ENCODE results near the gene CHRNA1.

CHRNA1 gene
- total RNA-seq: 0 to 0.75 (median 0.04) reads per million in 18 experiments

DNA sequence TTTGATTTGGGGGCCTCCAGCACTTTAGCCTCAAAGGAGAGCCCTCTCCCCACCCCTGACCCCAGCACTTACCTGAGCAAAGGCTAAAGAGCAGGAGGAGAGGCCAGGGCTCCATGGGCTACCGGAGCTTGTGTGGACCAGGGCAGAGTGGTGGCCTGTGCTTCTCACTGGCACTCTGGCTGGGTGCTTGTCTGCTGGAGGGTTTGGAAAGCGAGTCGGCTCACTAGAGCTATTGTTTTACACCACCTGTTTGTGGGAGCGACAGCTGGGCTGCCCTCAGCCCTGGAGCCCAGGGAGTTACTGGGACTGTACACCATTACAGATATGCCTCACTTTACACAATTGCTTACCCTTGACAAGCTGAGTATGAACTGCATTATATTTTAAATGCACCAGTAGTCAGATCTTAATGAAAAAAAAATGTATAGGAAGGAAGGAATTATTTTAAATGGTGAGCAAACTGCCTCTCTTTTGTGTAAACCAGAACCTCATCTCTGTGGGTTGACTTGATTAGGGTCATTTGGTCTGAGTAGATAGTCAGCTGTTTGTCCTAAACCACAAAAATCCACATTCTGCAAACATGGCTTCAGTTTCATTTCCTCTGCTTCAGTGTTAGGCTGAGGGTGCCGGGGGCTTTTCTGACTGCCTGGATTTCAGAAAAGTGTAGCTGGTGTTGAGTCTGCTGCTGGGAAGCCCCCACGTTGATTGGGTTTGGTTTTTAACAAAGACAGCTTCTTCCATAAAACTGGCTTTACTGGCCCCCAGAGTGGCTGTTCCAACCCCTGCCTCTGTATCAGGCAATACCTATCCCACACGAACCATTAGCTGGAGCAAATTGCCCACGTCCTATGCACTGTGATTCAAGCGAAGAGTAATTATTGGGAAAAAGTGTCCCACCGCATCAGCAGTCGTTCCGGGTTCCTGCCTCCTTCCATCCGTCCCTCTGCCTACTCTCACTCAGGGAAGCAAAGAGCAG, at the start of gene CHRNA1:
TSS of gene CHRNA1 (minus strand) at position 193 of the 976 bp plus-strand sequence. CDS start at position 115, 78 bp downstream.
- DNase-seq: peak; percentile 59 to 60

DNA sequence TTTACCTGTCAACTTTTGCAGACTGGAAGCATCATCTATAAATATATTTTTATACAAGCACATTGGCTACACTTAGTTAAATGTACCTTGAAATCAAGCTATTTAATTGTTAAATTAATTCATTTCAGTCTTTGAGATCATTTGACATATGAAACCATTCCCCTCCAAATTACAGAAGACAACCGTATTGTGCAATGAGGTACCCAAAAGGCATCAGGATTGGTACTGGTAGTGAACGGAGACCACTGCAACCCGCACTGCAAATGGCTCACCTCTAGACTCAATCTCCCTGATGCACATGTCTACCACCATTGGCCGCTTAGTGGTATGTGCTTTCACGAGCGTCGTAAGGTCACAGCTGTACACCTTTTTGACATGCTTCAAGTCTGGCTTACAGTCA, 47.8 kb upstream of the CHRNA1 start:
- DNase-seq: no peak

DNA sequence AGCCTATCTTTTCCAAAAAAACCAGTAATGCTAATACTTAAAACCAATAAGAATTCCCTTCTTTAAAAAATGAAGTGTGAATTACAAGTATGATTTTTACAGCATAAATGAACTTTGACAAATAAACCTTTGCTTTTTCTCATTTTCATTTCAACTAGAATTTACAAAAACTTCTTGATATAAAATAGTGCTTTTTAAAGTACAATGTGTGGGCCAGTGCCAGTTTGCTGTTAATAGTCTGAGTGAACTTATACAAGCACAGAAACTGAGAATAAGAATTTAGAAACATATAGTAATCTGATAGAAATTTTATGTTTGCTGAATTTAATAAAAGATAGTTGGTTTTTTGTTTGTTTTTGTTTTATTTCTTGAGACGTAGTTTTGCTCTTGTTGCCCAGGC, 43.7 kb upstream of the CHRNA1 start:
- no peak for DNase-seq

DNA sequence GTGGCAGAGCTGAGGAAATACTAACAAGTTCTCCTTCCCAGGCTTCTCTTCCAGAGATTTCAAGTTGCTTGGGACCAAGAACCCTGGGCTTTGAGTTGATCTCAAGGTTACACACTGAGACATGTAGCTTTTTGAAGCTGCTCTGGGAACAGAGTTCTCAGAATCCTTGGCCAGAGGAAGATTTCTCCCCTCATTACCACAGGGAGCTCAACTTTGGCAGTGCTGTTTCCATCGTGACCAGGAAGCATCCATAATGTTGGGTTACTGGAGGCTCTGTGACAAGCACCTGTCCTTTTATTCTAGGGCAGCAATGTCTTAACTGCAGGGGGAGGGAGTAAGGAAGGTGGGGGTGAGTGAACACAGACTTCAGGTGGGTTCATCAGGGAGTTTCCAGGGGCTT, 41.5 kb upstream of the CHRNA1 start:
- no peak for DNase-seq

DNA sequence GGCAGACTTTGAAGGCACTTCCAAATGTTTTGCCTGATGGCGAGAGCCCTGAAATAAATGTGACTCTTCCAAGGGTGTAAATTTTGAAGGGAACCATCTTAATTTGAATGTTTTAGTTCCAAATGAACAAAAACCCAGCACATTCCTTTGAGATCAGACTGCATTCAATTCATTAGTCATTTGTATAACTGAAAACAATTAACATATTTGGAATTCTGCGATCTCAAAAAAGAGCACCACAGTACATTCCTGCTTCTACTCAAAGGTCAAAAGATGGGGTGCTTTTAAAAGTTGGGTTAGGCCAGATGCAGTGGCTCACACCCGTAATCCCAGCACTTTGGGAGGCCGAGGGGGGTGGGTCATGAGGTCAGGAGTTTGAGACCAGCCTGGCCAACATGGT, 38.2 kb upstream of the CHRNA1 start:
- no peak for DNase-seq

DNA sequence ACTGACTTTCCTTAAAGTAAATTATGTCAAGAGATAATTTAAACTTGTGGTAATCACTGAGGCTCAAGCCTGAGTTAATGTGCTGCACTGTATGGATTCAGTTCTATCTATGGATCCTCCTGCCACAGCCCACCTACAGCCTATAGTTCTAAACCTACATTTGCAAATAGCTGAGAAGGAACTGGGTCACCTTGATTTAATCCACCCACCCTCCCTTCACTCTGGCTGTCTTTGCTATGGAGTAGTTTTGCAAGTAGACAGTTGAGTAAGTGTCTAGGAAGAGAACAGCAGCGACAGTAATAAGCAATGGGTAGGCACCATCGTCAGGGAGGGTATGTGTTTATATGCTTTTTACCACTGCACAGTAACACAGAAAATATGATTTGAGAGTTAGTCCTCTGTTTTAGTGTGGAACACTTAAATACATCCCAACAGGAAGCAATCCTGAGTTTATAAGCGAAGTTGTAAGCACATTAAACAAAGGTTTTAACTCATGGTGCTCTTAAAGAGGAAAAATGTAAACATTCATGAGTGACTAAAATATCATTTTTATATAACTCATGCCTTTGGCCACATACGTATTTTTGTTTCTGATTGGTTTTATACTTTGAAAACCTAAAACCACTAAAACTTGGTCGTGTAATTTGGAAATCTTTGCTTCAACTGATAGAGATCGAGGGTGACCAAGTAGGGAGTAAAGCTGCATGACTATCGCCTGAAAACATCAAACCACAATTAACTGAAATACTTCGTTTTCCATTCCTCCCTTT, 36.3 kb upstream of the CHRNA1 start:
- DNase-seq: no peak

DNA sequence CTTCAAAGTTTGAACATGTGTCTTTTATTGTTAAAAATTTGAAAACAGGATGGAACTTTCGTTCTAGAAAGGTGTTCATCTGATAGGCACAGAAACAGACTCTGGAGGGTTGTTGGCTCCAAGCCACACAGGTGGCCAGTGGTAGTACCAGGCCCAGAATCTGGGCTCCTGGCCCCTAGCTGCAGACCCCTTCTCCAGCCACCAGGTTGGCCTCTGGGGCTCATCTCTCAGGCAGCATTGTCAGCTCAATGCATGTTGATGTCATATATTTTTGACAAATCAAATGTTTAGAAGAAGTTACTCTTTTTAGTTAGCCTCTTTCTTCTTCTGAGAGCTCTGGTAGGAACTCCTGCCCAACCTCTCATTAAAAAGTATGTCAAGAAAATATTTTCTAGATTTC, 34.5 kb upstream of the CHRNA1 start:
- no peak for DNase-seq

DNA sequence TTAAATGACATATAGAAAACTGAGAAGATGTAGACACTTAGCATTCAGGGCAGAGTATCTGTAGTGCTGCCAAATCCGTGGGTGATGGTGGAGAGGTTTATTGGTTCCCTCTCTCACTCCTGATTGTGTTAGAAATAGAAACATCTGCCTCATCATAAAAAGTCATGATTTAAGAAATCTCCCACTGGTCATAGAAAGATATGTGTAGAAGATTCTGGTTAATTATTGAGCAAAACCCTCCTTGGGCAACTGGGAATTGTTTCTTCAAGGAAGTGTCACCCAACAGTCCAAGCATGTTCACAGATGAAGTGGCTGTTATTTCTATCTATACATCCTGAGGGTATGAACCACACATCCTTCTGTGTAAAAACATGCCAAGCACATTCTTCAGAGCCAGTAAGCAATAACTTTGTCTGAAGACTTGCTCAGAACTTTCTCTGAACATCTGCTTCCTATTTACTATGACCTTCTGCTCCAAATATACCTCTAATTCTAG, 33.6 kb upstream of the CHRNA1 start:
- peak; percentile 42 to 72 for DNase-seq

DNA sequence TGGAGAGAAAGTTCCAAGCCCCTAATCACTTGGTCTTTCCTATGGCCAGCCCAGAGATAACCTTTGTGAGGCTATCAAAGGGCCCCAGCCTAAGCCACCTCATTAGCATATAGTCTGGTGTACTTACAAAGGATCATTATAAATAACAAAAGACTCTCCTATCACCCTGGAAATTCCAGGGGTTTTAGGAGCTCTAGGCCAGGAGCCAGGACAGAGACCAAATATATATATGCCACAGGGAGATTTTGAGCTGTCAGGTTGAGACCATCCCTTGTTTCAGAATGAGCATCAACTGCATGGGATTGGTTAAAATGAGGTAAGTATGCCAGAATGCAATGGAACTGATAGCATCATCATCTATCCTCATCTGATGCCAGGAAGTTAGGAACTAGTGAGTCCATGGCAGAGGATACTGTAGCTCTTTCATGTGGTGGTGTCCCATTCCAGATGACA, 32.1 kb upstream of the CHRNA1 start:
- DNase-seq: no peak

DNA sequence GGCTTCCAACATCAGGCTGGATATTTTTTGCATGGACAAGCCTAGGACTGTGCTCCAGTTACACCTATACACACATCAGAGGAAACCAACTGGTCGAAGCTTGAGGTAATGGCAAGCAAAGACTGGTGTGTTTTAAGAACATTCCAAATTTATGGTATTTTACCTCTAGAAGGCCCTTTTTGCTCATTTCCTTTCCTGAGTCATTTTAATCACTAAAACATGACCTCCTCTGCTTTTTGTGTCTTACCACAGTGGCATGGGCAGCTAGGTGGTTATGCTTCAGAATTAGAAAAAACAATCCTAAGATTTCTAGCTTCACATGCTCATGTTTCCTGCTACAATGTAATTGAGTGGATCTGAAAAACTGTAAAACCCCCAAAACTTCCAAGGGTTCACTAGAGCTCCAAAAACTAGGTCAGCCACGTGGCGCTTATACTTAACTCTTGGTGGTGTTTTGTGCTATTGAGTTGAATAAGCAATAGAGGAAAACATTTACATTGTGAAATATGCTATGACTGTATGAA, 30.6 kb upstream of the CHRNA1 start:
- no peak for DNase-seq

DNA sequence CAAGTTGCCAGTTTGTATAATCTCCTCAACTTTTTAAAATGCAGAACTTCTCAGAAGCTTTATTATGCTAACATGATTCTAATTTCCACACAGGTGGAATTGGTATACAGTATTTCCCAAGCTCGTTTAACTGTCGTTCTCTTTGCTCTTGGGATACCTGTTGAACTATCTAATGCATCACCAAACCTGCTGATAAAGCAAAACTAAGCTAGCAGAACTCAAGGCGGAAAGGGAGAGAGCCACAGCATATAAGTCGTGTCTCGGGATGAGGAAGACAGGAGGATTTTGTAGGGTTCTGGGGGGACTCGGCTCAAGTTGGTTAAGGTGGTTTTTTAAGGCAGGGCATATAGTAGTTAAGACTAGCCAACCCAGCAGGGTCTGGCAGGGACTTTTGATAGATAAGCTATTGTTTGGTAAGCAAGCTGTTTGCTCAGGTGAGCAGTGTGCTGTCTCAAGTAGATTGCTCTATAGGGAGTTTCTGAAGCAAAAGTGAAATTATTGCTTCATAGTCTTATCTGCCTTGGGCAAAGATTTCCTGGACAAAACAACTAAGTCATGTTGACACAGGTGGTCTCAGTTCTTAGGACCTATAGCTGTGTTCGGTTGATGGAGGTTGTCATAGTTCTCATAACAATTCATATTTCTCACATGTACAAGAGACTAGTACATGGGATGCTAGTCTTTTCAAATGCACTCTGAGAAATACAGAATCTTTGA, 28.2 kb upstream of the CHRNA1 start:
- DNase-seq: no peak

DNA sequence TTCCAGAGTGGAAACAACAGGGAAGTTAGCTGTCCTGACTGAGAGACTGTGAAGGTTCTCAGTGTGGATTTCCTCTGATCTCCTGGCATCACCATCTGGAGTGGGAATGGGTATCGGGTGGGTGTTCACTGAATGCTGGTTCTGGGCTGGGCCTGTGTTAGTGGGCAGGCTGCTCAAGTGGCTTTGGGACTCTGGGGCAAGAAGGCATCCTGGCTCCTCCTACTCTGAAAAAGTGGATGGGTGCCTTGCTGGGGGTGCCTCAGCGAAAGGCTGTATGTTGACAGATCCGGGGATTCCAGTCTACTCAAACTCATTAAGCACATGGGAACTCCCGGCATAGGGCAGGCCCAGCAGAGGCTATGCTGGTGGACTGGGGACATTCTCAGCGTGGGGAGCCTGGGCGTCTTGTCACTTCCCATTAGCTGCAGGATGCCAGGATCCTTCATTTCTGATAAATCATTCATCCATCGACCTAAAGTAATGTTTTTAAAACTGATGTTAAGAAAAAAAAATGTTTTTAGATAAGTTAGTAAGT, 27.5 kb upstream of the CHRNA1 start:
- no peak for DNase-seq

DNA sequence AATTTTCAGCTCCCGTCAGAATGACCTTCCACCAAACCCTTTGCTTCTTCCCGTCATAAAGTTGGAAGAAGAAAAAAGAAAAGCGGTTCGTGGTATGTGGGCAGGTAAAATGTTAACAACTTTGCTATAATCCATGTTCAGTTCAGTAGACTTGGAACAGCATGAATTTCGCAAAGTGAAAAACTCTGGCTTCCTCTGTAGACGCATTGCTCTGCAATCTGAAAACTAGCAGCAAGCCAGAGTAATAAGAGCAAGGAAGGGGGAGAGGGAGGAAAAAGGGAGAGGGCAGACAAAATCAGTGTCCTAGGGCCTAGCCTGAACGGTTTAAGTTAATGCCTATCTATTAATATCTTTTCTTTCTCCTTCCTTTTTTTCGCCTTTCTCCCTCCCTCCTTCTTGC, 26.7 kb upstream of the CHRNA1 start:
- no peak for DNase-seq

DNA sequence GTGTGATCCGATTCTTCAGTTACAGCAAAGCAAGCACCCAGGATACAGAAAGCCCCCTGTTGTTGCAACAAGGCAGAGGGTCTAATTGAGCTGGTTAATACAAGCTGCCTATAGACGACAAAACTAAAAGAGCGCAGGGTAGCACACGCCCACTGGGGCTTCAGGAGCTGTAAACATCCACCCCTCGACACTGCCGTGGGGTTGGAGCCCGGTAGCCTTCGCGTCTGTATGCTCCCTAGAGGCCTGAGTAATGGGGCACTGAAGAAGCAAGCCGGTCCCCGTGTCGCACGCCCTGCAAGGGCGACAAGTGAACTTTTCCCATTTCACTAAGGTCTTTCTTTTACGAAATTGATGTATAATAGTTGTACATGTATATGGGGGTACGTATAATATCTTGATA, 24.7 kb upstream of the CHRNA1 start:
- DNase-seq: no peak

DNA sequence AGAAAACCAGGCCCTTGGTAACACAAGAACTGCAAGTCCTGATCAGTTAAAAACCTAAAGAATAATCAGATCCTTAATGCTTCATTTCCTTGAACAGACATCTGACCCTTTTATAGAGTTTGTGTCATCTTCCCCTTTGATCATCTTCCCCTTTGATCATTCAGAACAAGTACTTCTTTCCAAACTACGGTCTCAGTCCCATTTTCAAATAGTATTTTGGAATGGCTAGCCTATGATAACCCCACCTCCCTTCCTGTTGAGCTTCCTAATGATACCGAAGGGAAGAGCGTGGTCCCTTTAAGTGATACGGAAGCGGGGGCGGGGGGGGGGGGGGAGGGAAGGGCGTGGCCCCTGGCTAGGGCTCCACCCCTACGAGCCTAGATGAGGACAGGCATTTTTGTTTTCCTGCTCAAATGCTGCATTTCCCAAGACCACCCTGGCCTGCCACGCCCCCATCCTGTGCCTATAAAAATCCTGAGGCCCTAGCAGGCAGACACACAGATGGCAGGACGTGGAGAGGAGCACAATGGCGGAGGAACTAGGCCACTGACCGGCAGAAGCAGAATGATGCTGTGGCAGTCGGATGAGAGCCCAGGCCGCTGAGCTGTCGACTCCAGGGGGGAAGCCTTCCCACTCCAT, 24.1 kb upstream of the CHRNA1 start:
- no peak for DNase-seq

DNA sequence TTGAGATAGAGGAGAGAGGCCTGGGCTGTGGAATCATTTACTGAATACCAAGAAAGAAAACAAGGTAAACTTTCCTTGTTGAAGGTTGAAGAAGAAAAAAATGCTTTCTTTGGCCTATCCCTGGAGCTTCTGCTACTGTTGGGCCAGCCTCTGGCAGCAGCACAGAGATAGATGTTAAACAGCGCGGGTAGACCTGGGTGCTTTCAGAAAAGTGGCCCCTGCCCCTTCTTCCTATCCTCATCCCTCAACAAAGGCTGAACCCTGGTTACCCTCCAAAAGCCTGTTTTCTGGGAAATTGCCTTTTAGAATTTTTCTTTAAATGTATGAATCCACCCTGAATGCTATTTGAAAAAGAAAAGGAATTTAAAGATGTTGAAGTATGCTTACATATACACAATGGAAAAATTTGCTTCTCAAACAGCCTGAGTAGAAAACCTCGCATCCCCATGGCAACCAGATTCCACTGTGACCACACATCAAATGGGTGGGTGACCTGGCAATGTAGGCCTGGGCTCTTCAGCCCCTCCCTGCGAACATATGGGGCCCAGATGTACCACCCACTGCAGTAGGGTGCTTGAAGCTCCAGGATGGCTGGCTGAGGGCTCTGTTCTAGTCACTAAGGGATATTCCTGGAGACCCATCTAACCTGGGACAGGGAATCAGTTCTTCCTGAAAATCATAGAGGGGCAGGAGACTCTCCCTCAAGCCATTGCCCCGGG, 23.4 kb upstream of the CHRNA1 start:
- DNase-seq: no peak

DNA sequence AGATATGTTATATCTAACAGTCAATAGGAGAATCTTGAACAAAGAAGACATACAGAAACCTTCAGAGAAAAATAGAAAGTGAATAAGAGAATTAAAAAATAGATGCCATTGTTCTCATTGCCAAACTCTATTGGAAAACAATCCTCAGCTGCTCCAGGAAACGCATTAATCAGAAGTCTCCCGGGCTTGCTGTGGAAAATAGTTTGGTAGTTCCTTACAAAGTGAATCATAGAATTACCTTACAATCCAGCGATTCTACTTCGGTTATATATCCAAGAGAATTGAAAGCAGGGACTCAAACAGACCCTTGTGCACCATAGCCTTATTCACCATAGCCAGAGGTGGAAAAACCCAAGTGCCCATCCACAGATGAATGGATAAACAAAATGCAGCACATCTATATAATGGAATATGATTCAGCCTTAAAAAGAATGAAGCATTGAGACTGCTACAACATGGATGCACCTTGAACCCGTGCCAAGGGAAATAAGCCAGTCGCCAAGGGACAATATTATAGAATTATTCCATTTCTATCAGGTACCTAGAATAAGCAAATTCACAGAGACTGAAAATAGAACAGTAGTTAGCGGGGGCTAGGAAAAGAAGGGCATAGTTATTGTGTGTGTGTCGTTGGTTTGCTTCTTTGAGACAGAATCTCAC, 21.9 kb upstream of the CHRNA1 start:
- no peak for DNase-seq

DNA sequence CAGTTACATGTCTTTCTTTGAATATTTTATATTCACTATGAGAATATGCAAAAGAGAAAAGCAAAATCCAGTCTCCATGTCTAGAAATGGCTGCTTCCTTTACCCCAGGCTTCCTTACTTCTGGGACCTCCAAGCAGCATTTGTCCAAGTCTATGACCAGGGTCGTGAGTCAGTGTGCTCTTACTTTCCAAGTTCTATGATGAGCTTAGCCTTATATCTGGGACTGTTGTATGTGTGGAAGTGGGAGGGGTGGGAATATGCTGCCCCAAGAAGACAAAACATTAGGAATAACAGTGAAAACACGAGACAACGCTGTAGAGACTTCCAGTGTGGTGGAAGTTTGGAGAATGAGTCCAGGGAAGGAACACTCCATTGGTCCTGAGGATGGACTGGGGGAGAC, 21.2 kb upstream of the CHRNA1 start:
- no peak for DNase-seq

DNA sequence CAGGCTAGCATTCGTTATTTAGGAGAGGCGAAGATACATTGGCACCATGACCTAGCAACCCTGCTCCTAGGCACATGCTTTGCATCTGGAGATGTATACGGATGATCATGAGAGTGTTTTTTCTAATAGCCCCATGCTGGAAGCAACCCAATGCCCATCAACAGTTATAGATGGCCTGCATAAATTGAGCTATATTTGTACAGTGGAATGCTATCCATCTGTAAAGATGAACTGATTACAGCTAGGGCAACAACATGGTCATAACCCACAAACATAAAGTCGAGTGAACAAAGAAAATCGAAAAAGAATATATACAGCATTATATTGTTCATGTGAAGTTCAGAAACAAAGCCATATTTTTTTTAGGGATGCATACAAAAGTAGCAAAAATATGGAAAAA, 20.6 kb upstream of the CHRNA1 start:
- no peak for DNase-seq

DNA sequence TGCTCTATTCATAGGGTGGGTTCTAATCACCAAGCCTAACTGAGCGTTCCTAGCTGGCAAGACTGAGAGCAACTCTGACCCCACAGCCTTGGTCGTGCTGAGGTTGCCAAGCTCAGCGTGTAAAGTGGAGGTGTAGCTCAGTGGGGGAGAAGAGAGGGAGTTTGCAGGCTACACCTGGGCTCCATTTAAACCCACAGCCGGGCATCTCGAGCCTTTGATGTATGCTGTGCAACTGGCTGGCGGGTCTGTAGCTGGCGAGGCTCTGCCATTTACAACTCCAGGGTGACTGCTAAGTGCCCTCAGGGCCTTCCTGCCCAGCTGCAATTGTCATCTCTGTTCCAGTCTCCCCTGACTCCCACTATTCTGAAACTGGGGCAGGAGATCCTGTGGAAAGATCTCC, 20.0 kb upstream of the CHRNA1 start:
- DNase-seq: no peak

Data from inflammatory macrophage (primary cell).